GM12878 (cell line): ENCODE results near the gene EPHA7. TPM values are rescaled to one million over a fixed set of nuclear protein-coding genes. Genes with fewer than 3 reads are reported as not detected.

Source experiments
- ATAC-seq: fragments of 200-7000 bp; cut with Tn5 transposase; 3 replicates; pipeline ENCODE4 v1.9.1; 2020; ENCODE audit warnings: mild to moderate bottlenecking, moderate library complexity
- BruUV-seq: library from RNA; stranded (reverse); fragments of 400-500 nt; replicated peaks from 2 replicates; lab custom pipeline; 2021; lab: Mats Ljungman, UMichigan
- CTCF ChIA-PET: fragments of 300-600 bp; sonication (Branson Sonifier 250); formaldehyde crosslinking; extraction: SDS; loops from one replicate; lab custom pipeline; 2021; ENCODE audit warnings: inconsistent platforms; lab: Yijun Ruan, JAX
- POLR2A ChIA-PET: fragments of 350-600 bp; formaldehyde crosslinking; extraction: SDS; loops from one replicate; lab custom pipeline; 2021; ENCODE audit warnings: inconsistent platforms; lab: Charles Lee
- RAD21 ChIA-PET: fragments of 300-600 bp; sonication (Branson Sonifier 250); formaldehyde crosslinking; loops from one replicate; lab custom pipeline; 2023; ENCODE audit warnings: antibody characterized with exemption; ENCODE audit not compliant: unreplicated experiment; lab: Charles Lee
- SMC1A ChIA-PET: fragments of 300-600 bp; sonication (Branson Sonifier 250); formaldehyde crosslinking; loops from one replicate; lab custom pipeline; 2023; ENCODE audit not compliant: unreplicated experiment, uncharacterized antibody; lab: Charles Lee
- DNase-seq: peaks from one replicate; pipeline ENCODE4 v3.0.0-alpha.2; 2011; ENCODE audit warnings: low read depth, low spot score
- FAIRE-seq: peaks from 3 replicates; lab custom pipeline; 2011; peaks lifted over from hg19 to GRCh38; lab: Jason Lieb, UNC
- H2AFZ ChIP-seq: 2 replicates; pipeline ENCODE4 v1.6.0; 2011; ENCODE audit warnings: low read depth, low read length, control low read depth; ENCODE audit not compliant: control insufficient read depth
- H3K27ac ChIP-seq: 2 replicates; pipeline ENCODE4 v1.5.1; 2011; ENCODE audit warnings: control low read depth; ENCODE audit not compliant: control insufficient read depth, insufficient read depth
- H3K27me3 ChIP-seq, 2 experiments: replicated peaks in 1 of 2; 2 replicates each; pipeline versions ENCODE4 v1.6.0 to v1.6.1; 2011; ENCODE audit warnings: low read length in 1 of 2; ENCODE audit not compliant: control insufficient read depth in 2 of 2, insufficient read depth in 2 of 2
- H3K36me3 ChIP-seq, 2 experiments: 2 replicates each; pipeline ENCODE4 v1.5.1; 2011; ENCODE audit warnings: low read length in 1 of 2; ENCODE audit not compliant: control insufficient read depth in 2 of 2, insufficient read depth in 2 of 2
- H3K4me1 ChIP-seq: 2 replicates; pipeline ENCODE4 v1.6.1; 2011; ENCODE audit warnings: mild to moderate bottlenecking, low read length, moderate library complexity, mixed read lengths; ENCODE audit not compliant: control insufficient read depth, insufficient read depth
- H3K4me2 ChIP-seq: 2 replicates; pipeline ENCODE4 v1.6.0; 2011; ENCODE audit warnings: control low read depth; ENCODE audit not compliant: control insufficient read depth, insufficient read depth
- H3K4me3 ChIP-seq: fragments of 200-600 bp; sonication (generic); 2 replicates; pipeline ENCODE4 v1.5.1; 2016
- H3K79me2 ChIP-seq: 2 replicates; pipeline ENCODE4 v1.6.0; 2011; ENCODE audit warnings: low read length; ENCODE audit not compliant: control insufficient read depth, insufficient read depth
- H3K9ac ChIP-seq: 2 replicates; pipeline ENCODE4 v1.8.0; 2011; ENCODE audit warnings: low read length, control low read depth, mixed read lengths; ENCODE audit not compliant: control insufficient read depth, insufficient read depth
- H3K9me3 ChIP-seq: replicated peaks from 3 replicates; pipeline ENCODE4 v1.5.1; 2011; ENCODE audit warnings: mild to moderate bottlenecking, low read length; ENCODE audit not compliant: control insufficient read depth, insufficient read depth
- H4K20me1 ChIP-seq: 2 replicates; pipeline ENCODE4 v1.6.0; 2011; ENCODE audit not compliant: control insufficient read depth, insufficient read depth
- BACH1 ChIP-seq: fragments of 450-650 bp; IDR thresholded peaks from 2 replicates; pipeline ENCODE4 v1.6.1; 2017; ENCODE audit warnings: mild to moderate bottlenecking, borderline replicate concordance
- EZH2 ChIP-seq: IDR thresholded peaks from 2 replicates; pipeline ENCODE4 v1.6.1; 2012; ENCODE audit warnings: low read depth, mild to moderate bottlenecking, control low read depth, inconsistent platforms, low read length, borderline replicate concordance; ENCODE audit not compliant: control insufficient read depth
- FOS ChIP-seq: IDR thresholded peaks from 3 replicates; pipeline ENCODE4 v1.6.1; 2011; ENCODE audit warnings: borderline replicate concordance; ENCODE audit not compliant: insufficient read length; ENCODE audit errors: extremely low read depth
- GATAD2B ChIP-seq: fragments of 450-650 bp; conservative IDR thresholded peaks from 2 replicates; pipeline ENCODE4 v1.6.1; 2017; ENCODE audit warnings: low read depth, mild to moderate bottlenecking, moderate library complexity
- PAX8 ChIP-seq: fragments of 450-650 bp; IDR thresholded peaks from 2 replicates; pipeline ENCODE4 v1.6.1; 2017; ENCODE audit warnings: mild to moderate bottlenecking, moderate library complexity
- POU2F2 ChIP-seq: IDR thresholded peaks from 3 replicates; pipeline ENCODE4 v1.6.1; 2011; ENCODE audit warnings: low read depth, mild to moderate bottlenecking, low read length, borderline replicate concordance
- RFX5 ChIP-seq: IDR thresholded peaks from 2 replicates; pipeline ENCODE4 v1.6.1; 2011; ENCODE audit warnings: low read depth, low read length, improper control_type of control experiment
- STAT1 ChIP-seq: fragments of 450-650 bp; conservative IDR thresholded peaks from 2 replicates; pipeline ENCODE4 v1.6.1; 2014; ENCODE audit warnings: antibody characterized with exemption, mild to moderate bottlenecking
- SUZ12 ChIP-seq: fragments of 200-600 bp; sonication (generic); IDR thresholded peaks from one replicate; pipeline ENCODE4 v1.6.1; 2018; ENCODE audit warnings: antibody characterized with exemption, mild to moderate bottlenecking; ENCODE audit not compliant: unreplicated experiment
- YBX1 ChIP-seq: fragments of 450-650 bp; IDR thresholded peaks from 2 replicates; pipeline ENCODE4 v1.6.1; 2016; ENCODE audit warnings: antibody characterized with exemption
- WGBS: methylation state at CpG from one replicate; pipeline ENCODE4 v1.1.6; 2016; ENCODE audit warnings: low lambda C conversion rate; ENCODE audit not compliant: insufficient replicate concordance, insufficient coverage; ENCODE audit errors: missing lambda C conversion rate; 5-methylcytosine and 5-hydroxymethylcytosine counted together
- in situ Hi-C: fragments of 300-500 bp; cut with MboI; formaldehyde crosslinking; loops from 9 replicates; pipeline ENCODE4 v1.14.3; 2018; ENCODE audit warnings: mixed read lengths
- intact Hi-C: fragments of 100-400 bp; cut with micrococcal nuclease; formaldehyde crosslinking; loops from one replicate; pipeline ENCODE4 v1.14.2; 2022; ENCODE audit not compliant: unreplicated experiment
- polyA plus RNA-seq, 11 experiments: library from polyadenylated mRNA; depleted of rRNA in 4 of 11; unstranded in 6 of 11; stranded (reverse) in 5 of 11; fragments of >200 nt; fragmentation: Nextera tagmentation in 4 of 11; fragmentation: Illumina TruSeq in 1 of 11; extraction: Ambion mirVana in 4 of 11; extraction: Trizol in 1 of 11; gene quantifications; 1 replicate in 1 of 11; 2 replicates in 10 of 11; pipeline versions ENCODE4 v1.2.1 to v1.2.3, GENCODE V29; 2011 to 2016; ENCODE audit warnings: inconsistent platforms in 2 of 11, missing spikeins in 2 of 11, low read depth in 1 of 11
- total RNA-seq, 4 experiments: library from RNA; depleted of rRNA in 3 of 4; stranded (reverse); fragments of >200 nt in 3 of 4; fragmentation: Illumina TruSeq in 1 of 4; extraction: Trizol in 1 of 4; gene quantifications; 2 replicates each; pipeline versions ENCODE4 v1.2.1 to v1.2.3, GENCODE V29; 2013 to 2021
- TF ChIP-seq, protein P1 (sequence below): fragments of 450-650 bp; IDR thresholded peaks from 2 replicates; pipeline ENCODE4 v1.6.1; 2017; ENCODE audit warnings: mild to moderate bottlenecking, moderate library complexity
- TF ChIP-seq, protein P2 (sequence below): fragments of 450-650 bp; formaldehyde crosslinking; IDR thresholded peaks from 2 replicates; pipeline ENCODE4 v1.4.0; 2020; ENCODE audit warnings: mild to moderate bottlenecking, moderate library complexity
- TF ChIP-seq, protein P3 (sequence below): fragments of 450-650 bp; IDR thresholded peaks from 2 replicates; pipeline ENCODE4 v1.6.1; 2016; ENCODE audit warnings: mild to moderate bottlenecking, moderate library complexity, borderline replicate concordance

The EPHA7 gene
- total and polyA plus RNA-seq, 10 of the 15 experiments (the other 5 are each of a cell fraction or from before 2014, with no cell fraction given): not detected

DNA sequence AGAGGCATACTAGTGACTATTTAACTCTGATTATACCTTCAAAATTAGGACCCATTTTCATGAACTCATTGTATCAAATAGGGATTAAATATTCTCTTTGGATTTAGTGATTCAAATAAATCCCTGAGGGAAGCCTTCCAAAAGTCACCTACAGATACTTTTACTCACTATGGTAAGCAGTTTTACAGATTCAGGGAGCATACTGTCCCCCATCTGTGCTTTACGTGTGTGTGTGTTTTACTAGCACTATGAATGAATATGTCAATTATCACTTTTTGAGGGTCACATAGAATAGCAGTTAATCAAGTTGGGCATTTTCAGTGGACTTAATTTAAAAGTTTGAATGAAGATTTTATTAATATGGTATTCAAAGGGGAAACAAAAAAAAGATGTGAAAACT lies 96.7 kb downstream of the EPHA7 start:
- ChIA-PET CTCF (no interaction called here), POLR2A (no interaction called here), SMC1A (no interaction called here), RAD21 (no interaction called here)
- no peaks in the 10 kb centered on the region for H3K27me3 ChIP-seq
- WGBS: 0% methylated on average over 1 of the region's 1 CpG
- BruUV-seq: no TSS peak
- intact Hi-C loops: no loop called here
- H4K20me1 ChIP-seq: no peaks in the 10 kb centered on the region
- ATAC-seq: no peak
- no peak overlapping the region for H2AFZ ChIP-seq
- no peak for FAIRE-seq
- in situ Hi-C loops: no loop called here
- H3K4me1 ChIP-seq: no peaks in the 10 kb centered on the region
- no peak overlapping the region for H3K4me2 ChIP-seq
- no peaks in the 10 kb centered on the region for H3K79me2 ChIP-seq
- no peak overlapping the region for H3K9ac ChIP-seq
- no peak overlapping the region for H3K4me3 ChIP-seq
- DNase-seq: no peak
- H3K9me3 ChIP-seq: no peaks in the 10 kb centered on the region
- no peak overlapping the region for H3K27ac ChIP-seq
- H3K36me3 ChIP-seq: no peaks in the 10 kb centered on the region
- no peak for TF ChIP-seq YBX1
- TF ChIP-seq FOS: no peak
- TF ChIP-seq, protein P1, sequence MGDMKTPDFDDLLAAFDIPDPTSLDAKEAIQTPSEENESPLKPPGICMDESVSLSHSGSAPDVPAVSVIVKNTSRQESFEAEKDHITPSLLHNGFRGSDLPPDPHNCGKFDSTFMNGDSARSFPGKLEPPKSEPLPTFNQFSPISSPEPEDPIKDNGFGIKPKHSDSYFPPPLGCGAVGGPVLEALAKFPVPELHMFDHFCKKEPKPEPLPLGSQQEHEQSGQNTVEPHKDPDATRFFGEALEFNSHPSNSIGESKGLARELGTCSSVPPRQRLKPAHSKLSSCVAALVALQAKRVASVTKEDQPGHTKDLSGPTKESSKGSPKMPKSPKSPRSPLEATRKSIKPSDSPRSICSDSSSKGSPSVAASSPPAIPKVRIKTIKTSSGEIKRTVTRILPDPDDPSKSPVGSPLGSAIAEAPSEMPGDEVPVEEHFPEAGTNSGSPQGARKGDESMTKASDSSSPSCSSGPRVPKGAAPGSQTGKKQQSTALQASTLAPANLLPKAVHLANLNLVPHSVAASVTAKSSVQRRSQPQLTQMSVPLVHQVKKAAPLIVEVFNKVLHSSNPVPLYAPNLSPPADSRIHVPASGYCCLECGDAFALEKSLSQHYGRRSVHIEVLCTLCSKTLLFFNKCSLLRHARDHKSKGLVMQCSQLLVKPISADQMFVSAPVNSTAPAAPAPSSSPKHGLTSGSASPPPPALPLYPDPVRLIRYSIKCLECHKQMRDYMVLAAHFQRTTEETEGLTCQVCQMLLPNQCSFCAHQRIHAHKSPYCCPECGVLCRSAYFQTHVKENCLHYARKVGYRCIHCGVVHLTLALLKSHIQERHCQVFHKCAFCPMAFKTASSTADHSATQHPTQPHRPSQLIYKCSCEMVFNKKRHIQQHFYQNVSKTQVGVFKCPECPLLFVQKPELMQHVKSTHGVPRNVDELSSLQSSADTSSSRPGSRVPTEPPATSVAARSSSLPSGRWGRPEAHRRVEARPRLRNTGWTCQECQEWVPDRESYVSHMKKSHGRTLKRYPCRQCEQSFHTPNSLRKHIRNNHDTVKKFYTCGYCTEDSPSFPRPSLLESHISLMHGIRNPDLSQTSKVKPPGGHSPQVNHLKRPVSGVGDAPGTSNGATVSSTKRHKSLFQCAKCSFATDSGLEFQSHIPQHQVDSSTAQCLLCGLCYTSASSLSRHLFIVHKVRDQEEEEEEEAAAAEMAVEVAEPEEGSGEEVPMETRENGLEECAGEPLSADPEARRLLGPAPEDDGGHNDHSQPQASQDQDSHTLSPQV: no peak
- no peak for TF ChIP-seq GATAD2B
- TF ChIP-seq PAX8: no peak
- no peak for TF ChIP-seq EZH2
- TF ChIP-seq POU2F2: no peak
- no peak for TF ChIP-seq RFX5
- no peak for TF ChIP-seq BACH1
- no peak for TF ChIP-seq STAT1
- no peak for TF ChIP-seq SUZ12
- TF ChIP-seq, protein P2, sequence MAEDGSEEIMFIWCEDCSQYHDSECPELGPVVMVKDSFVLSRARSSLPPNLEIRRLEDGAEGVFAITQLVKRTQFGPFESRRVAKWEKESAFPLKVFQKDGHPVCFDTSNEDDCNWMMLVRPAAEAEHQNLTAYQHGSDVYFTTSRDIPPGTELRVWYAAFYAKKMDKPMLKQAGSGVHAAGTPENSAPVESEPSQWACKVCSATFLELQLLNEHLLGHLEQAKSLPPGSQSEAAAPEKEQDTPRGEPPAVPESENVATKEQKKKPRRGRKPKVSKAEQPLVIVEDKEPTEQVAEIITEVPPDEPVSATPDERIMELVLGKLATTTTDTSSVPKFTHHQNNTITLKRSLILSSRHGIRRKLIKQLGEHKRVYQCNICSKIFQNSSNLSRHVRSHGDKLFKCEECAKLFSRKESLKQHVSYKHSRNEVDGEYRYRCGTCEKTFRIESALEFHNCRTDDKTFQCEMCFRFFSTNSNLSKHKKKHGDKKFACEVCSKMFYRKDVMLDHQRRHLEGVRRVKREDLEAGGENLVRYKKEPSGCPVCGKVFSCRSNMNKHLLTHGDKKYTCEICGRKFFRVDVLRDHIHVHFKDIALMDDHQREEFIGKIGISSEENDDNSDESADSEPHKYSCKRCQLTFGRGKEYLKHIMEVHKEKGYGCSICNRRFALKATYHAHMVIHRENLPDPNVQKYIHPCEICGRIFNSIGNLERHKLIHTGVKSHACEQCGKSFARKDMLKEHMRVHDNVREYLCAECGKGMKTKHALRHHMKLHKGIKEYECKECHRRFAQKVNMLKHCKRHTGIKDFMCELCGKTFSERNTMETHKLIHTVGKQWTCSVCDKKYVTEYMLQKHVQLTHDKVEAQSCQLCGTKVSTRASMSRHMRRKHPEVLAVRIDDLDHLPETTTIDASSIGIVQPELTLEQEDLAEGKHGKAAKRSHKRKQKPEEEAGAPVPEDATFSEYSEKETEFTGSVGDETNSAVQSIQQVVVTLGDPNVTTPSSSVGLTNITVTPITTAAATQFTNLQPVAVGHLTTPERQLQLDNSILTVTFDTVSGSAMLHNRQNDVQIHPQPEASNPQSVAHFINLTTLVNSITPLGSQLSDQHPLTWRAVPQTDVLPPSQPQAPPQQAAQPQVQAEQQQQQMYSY (CRISPR knock-in tag): no peak
- TF ChIP-seq, protein P3, sequence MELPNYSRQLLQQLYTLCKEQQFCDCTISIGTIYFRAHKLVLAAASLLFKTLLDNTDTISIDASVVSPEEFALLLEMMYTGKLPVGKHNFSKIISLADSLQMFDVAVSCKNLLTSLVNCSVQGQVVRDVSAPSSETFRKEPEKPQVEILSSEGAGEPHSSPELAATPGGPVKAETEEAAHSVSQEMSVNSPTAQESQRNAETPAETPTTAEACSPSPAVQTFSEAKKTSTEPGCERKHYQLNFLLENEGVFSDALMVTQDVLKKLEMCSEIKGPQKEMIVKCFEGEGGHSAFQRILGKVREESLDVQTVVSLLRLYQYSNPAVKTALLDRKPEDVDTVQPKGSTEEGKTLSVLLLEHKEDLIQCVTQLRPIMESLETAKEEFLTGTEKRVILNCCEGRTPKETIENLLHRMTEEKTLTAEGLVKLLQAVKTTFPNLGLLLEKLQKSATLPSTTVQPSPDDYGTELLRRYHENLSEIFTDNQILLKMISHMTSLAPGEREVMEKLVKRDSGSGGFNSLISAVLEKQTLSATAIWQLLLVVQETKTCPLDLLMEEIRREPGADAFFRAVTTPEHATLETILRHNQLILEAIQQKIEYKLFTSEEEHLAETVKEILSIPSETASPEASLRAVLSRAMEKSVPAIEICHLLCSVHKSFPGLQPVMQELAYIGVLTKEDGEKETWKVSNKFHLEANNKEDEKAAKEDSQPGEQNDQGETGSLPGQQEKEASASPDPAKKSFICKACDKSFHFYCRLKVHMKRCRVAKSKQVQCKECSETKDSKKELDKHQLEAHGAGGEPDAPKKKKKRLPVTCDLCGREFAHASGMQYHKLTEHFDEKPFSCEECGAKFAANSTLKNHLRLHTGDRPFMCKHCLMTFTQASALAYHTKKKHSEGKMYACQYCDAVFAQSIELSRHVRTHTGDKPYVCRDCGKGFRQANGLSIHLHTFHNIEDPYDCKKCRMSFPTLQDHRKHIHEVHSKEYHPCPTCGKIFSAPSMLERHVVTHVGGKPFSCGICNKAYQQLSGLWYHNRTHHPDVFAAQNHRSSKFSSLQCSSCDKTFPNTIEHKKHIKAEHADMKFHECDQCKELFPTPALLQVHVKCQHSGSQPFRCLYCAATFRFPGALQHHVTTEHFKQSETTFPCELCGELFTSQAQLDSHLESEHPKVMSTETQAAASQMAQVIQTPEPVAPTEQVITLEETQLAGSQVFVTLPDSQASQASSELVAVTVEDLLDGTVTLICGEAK: no peak
